GM18951 (cell line): Measurements from ENCODE around the gene MED22.
"Not testable (repeated sequence)": the region's sequence is repeated elsewhere in the genome, so short reads cannot be mapped to it uniquely, and the experiment has no call there.

Source experiments
- POLR2A ChIP-seq: IDR thresholded peaks from 4 replicates; pipeline ENCODE4 v1.6.1; 2011; ENCODE audit warnings: mild to moderate bottlenecking; ENCODE audit not compliant: insufficient read length, insufficient read depth; ENCODE audit errors: extremely low read depth
- in situ Hi-C: fragments of 300-500 bp; cut with MboI; formaldehyde crosslinking; loops from one replicate; pipeline ENCODE4 v1.12.0; 2022; ENCODE audit warnings: low sequenced_read_pairs, mixed read lengths, inconsistent platforms; ENCODE audit not compliant: unreplicated experiment

The MED22 gene

GRCh38 chr9:133307301-133307700 lies 40.6 kb downstream of the MED22 start:
- TF ChIP-seq POLR2A: no peak
- in situ Hi-C loops: no loop called here

- in situ Hi-C loops: no loop called here
- no peak for TF ChIP-seq POLR2A
Observed at GRCh38 chr9:133306242-133307204, 41.4 kb downstream of the MED22 start.

- TF ChIP-seq POLR2A: no peak
- in situ Hi-C loops: no loop called here
Observed at GRCh38 chr9:133305731-133306130, 42.2 kb downstream of the MED22 start.

- TF ChIP-seq POLR2A: no peak
- in situ Hi-C loops: no loop called here
Observed at GRCh38 chr9:133304477-133305377, 43.2 kb downstream of the MED22 start.

GRCh38 chr9:133304158-133304470 lies 43.8 kb downstream of the MED22 start:
- no peak for TF ChIP-seq POLR2A
- in situ Hi-C loops: no loop called here

GRCh38 chr9:133303266-133304157 lies 44.4 kb downstream of the MED22 start:
- TF ChIP-seq POLR2A: no peak
- in situ Hi-C loops: no loop called here

GRCh38 chr9:133301253-133302230 lies 46.4 kb downstream of the MED22 start:
- in situ Hi-C loops: no loop called here
- TF ChIP-seq POLR2A: no peak

- in situ Hi-C loops: not testable (repeated sequence)
Observed at GRCh38 chr9:133299996-133300395, 47.9 kb downstream of the MED22 start.

GRCh38 chr9:133294257-133294656 lies 53.7 kb downstream of the MED22 start:
- in situ Hi-C loops: no loop called here
- TF ChIP-seq POLR2A: no peak

GRCh38 chr9:133290751-133291302 lies 57.1 kb downstream of the MED22 start:
- in situ Hi-C loops: no loop called here
- TF ChIP-seq POLR2A: no peak
